ENCODE results near the gene NUP210. TPM values are rescaled to one million over a fixed set of nuclear protein-coding genes. Genes with fewer than 3 reads are reported as not detected.

Gene NUP210
- total and polyA plus RNA-seq, 7 donors, result under 0.01 to 26.4 (median 2.1) TPM

- TF ChIP-seq POLR2A (IDR thresholded peaks at IDR 0.05) (no peak), POLR2AphosphoS5 (IDR thresholded peaks at IDR 0.05) (no peak), CTCF (IDR thresholded peaks at IDR 0.05) (no peak), EP300 (IDR thresholded peaks at IDR 0.05) (no peak)
- Histone ChIP-seq H3K4me3 (no peak overlapping the region), H3K27me3 (no peaks in the 10 kb centered on the region), H3K4me1 (peaks cover 0 to 7% (median 5%) of the 10 kb centered on the region in 4 donors), H3K9me3 (no peaks in the 10 kb centered on the region), H3K27ac (no peak overlapping the region), H3K36me3 (no peaks in the 10 kb centered on the region)
- DNase-seq, result no peak
- intact Hi-C loops (cut with DNase I), result no loop called here
- 93 to 98% methylated on average over 4 of the region's 4 CpGs for WGBS, 2 donors
Observed at GRCh38 chr3:13424865-13425617, 4.9 kb upstream of the NUP210 start.

GRCh38 chr3:13424141-13424844 lies 4.2 kb upstream of the NUP210 start:
- Histone ChIP-seq H3K4me3 (no peak overlapping the region), H3K36me3 (no peaks in the 10 kb centered on the region), H3K27me3 (no peaks in the 10 kb centered on the region), H3K9me3 (no peaks in the 10 kb centered on the region), H3K27ac (no peak overlapping the region), H3K4me1 (peaks cover 0 to 9% (median 7%) of the 10 kb centered on the region in 4 donors)
- DNase-seq, result no peak
- TF ChIP-seq CTCF (IDR thresholded peaks at IDR 0.05) (no peak), POLR2AphosphoS5 (IDR thresholded peaks at IDR 0.05) (no peak), EP300 (IDR thresholded peaks at IDR 0.05) (no peak), POLR2A (IDR thresholded peaks at IDR 0.05) (no peak)
- whole genome bisulfite sequencing, 2 donors, result 42 to 73% methylated on average over 3 of the region's 3 CpGs
- intact Hi-C loops (cut with DNase I), result no loop called here

- Histone ChIP-seq H3K36me3 (no peaks in the 10 kb centered on the region), H3K4me3 (peak overlapping the region in 2 of 4 donors; percentile 60 to 61), H3K27me3 (peaks cover 0 to 4% (median 0%) of the 10 kb centered on the region in 3 donors), H3K27ac (peak overlapping the region in 1 of 4 donors; percentile 12), H3K4me1 (peaks cover 0 to 14% (median 10%) of the 10 kb centered on the region in 4 donors), H3K9me3 (no peaks in the 10 kb centered on the region)
- WGBS, 2 donors, result 50 to 74% methylated on average over 27 of the region's 27 CpGs
- intact Hi-C loops (cut with DNase I), result no loop called here
- TF ChIP-seq POLR2AphosphoS5 (IDR thresholded peaks at IDR 0.05) (no peak), CTCF (IDR thresholded peaks at IDR 0.05) (no peak), EP300 (IDR thresholded peaks at IDR 0.05) (no peak)
- DNase-seq, result no peak
Observed at GRCh38 chr3:13420831-13421765, 976 bp upstream of the NUP210 start.

GRCh38 chr3:13419505-13420044 lies 547 bp downstream of the NUP210 start:
- peaks cover 0 to 4% (median 0%) of the 10 kb centered on the region in 3 donors for H3K27me3 ChIP-seq
- 1% methylated on average over 64 of the region's 64 CpGs for WGBS, 2 donors
- TF ChIP-seq EP300 (IDR thresholded peaks at IDR 0.05) (no peak), POLR2A (IDR thresholded peaks at IDR 0.05) (no peak), POLR2AphosphoS5 (IDR thresholded peaks at IDR 0.05) (no peak), CTCF (IDR thresholded peaks at IDR 0.05) (no peak)
- H3K9me3 ChIP-seq, result no peaks in the 10 kb centered on the region
- DNase-seq, result no peak
- H3K36me3 ChIP-seq, result no peaks in the 10 kb centered on the region
- H3K4me3 ChIP-seq, result peak overlapping the region; percentile 32 to 61 (median 56)
- H3K27ac ChIP-seq, result peak overlapping the region; percentile 48 to 64 (median 54)
- intact Hi-C loops (cut with DNase I), result no loop called here
- peaks cover 0 to 14% (median 10%) of the 10 kb centered on the region in 4 donors for H3K4me1 ChIP-seq
